Ovary (tissue), 9 donors: Measurements from ENCODE around the gene MYH9. TPM values are rescaled to one million over a fixed set of nuclear protein-coding genes. Genes with fewer than 3 reads are reported as not detected.

Experiments used
- DNase-seq, 5 donors: peaks; one replicate each; pipeline ENCODE4 v3.0.0-alpha.2; 2019 to 2020
- H3K27ac ChIP-seq, 2 donors: fragments of 200-600 bp; one replicate each; pipeline versions ENCODE4 v1.5.1 to v1.8.0; 2019 to 2022
- H3K27me3 ChIP-seq: fragments of 200-600 bp; one replicate; pipeline ENCODE4 v1.8.0; 2022
- H3K36me3 ChIP-seq: fragments of 200-600 bp; sonication (generic); one replicate; pipeline ENCODE4 v1.5.1; 2019
- H3K4me1 ChIP-seq: one replicate; pipeline ENCODE4 v1.8.1; 2013; ENCODE audit warnings: mild to moderate bottlenecking, moderate library complexity; ENCODE audit not compliant: insufficient read depth
- H3K4me3 ChIP-seq: fragments of 200-600 bp; sonication (generic); one replicate; pipeline ENCODE4 v1.5.1; 2017
- H3K9me3 ChIP-seq, 2 donors: fragments of 200-600 bp in 1 of 2; sonication (generic) in 1 of 2; one replicate each; pipeline versions ENCODE4 v1.5.1 to v1.8.1; 2013 to 2019; ENCODE audit warnings: mild to moderate bottlenecking in 1 of 2, moderate library complexity in 1 of 2
- CTCF ChIP-seq, 3 donors: fragments of 450-650 bp in 2 of 3; fragments of 200-600 bp in 1 of 3; IDR thresholded peaks; one replicate each; pipeline versions ENCODE4 v1.5.1 to v1.8.0; 2016 to 2022; ENCODE audit warnings: antibody characterized with exemption in 3 of 3, mild to moderate bottlenecking in 1 of 3
- EP300 ChIP-seq: sonication (generic); formaldehyde crosslinking; IDR thresholded peaks from one replicate; pipeline ENCODE4 v1.6.1; 2017; ENCODE audit warnings: antibody characterized with exemption
- POLR2A ChIP-seq: fragments of 450-650 bp; IDR thresholded peaks from one replicate; pipeline ENCODE4 v1.6.1; 2017; ENCODE audit warnings: antibody characterized with exemption, mild to moderate bottlenecking, moderate library complexity
- WGBS, 3 donors: extraction: QIAGEN DNeasy Blood & Tissue Kit in 1 of 3; methylation state at CpG; one replicate each; pipeline versions ENCODE4 v1.1.5 to v1.1.7; 2013 to 2017; 5-methylcytosine and 5-hydroxymethylcytosine counted together
- intact Hi-C, 4 donors: fragments of 100-400 bp; cut with DNase I; formaldehyde crosslinking; loops; one replicate each; pipeline versions ENCODE4 v1.11.0 to v1.15.1; 2022 to 2023
- polyA plus RNA-seq, 2 donors: library from polyadenylated mRNA; stranded (reverse); fragments of 200-250 nt in 1 of 2; fragments of 350-450 nt in 1 of 2; fragmentation: Illumina TruSeq in 1 of 2; extraction: RNeasy Lipid Tissue Mini Kit (QIAGEN cat#74804) in 1 of 2; gene quantifications; one replicate each; pipeline ENCODE4 v1.2.3, GENCODE V29; 2013 to 2014
- total RNA-seq, 7 donors: library from RNA; depleted of rRNA in 2 of 7; stranded (reverse); fragments of >200 nt in 2 of 7; fragmentation: NEBNext Ultra II Directional in 3 of 7; extraction: Animal tissue kit (Norgen Biotek cat#: 25700) in 3 of 7; gene quantifications; one replicate each; pipeline versions ENCODE4 v1.1.0 to v1.2.4, GENCODE V29; 2016 to 2023
- donor health status: DM: no; HTN: no; CAD: no; lungs with moderate emphysema.
- donor health status: DM: no; HTN: no; CAD: no.
- donor health status: Bipolar disorder and iron deficiency.
- donor health status: DM: yes; HTN: yes; CAD: no.
- donor health status: DM: no; HTN: no; CAD: no.
- donor health status: DM: yes; HTN: yes; CAD: no.

MYH9 gene
- total and polyA plus RNA-seq, 9 donors: 128 to 530 (median 348) TPM

GRCh38 chr22:36369922-36370791 lies 17.6 kb downstream of the MYH9 start:
- H3K36me3 ChIP-seq: no peaks in the 10 kb centered on the region
- H3K27me3 ChIP-seq: no peaks in the 10 kb centered on the region
- H3K9me3 ChIP-seq: no peaks in the 10 kb centered on the region
- H3K4me1 ChIP-seq: peaks cover 56% of the 10 kb centered on the region
- peak overlapping the region; percentile 62 to 68 for H3K27ac ChIP-seq
- 38 to 41% (median 41%) methylated on average over 11 of the region's 11 CpGs for WGBS, 3 donors
- intact Hi-C loops: loop anchor here in 2 of 4 donors (5.0 to 10.0 kb wide), 2 partner anchors 38 to 95 kb away; no protein-coding TSS in a partner anchor
- TF ChIP-seq CTCF (IDR thresholded peaks at IDR 0.05): no peak
- no peak for TF ChIP-seq EP300
- no peak for TF ChIP-seq POLR2A
- DNase-seq: peak in 2 of 5 donors; percentile 49 to 60
- H3K4me3 ChIP-seq: peak overlapping the region; percentile 6

- intact Hi-C loops: loop anchor here in 1 of 4 donors (5.0 kb wide), 1 partner anchor 37 kb away; no protein-coding TSS in a partner anchor
- peak overlapping the region; percentile 2 for H3K4me3 ChIP-seq
- 37 to 51% (median 44%) methylated on average over 19 of the region's 19 CpGs for WGBS, 3 donors
- no peaks in the 10 kb centered on the region for H3K27me3 ChIP-seq
- H3K36me3 ChIP-seq: no peaks in the 10 kb centered on the region
- H3K4me1 ChIP-seq: peaks cover 55% of the 10 kb centered on the region
- H3K9me3 ChIP-seq: no peaks in the 10 kb centered on the region
- peak overlapping the region in 1 of 2 donors; percentile 62 for H3K27ac ChIP-seq
- TF ChIP-seq CTCF (IDR thresholded peaks at IDR 0.05): no peak
- no peak for TF ChIP-seq POLR2A
- TF ChIP-seq EP300: no peak
- DNase-seq: no peak
These were observed 18.5 kb downstream of the MYH9 start for GRCh38 chr22:36369004-36369921.

- intact Hi-C loops: loop anchor here in 1 of 4 donors (5.0 kb wide), 1 partner anchor 36 kb away; no protein-coding TSS in a partner anchor
These were observed 19.3 kb downstream of the MYH9 start for GRCh38 chr22:36368359-36368983.

More at GRCh38 chr22:36368359-36368983, 19.3 kb downstream of the MYH9 start:
- no peaks in the 10 kb centered on the region for H3K36me3 ChIP-seq
- peaks cover 55% of the 10 kb centered on the region for H3K4me1 ChIP-seq
- DNase-seq: no peak
- peak overlapping the region in 1 of 2 donors; percentile 62 for H3K27ac ChIP-seq
- TF ChIP-seq POLR2A: no peak
- no peak for TF ChIP-seq CTCF (IDR thresholded peaks at IDR 0.05)
- TF ChIP-seq EP300: no peak
- H3K4me3 ChIP-seq: peak overlapping the region; percentile 2
- no peaks in the 10 kb centered on the region for H3K27me3 ChIP-seq
- no peaks in the 10 kb centered on the region for H3K9me3 ChIP-seq
- 7 to 17% (median 9%) methylated on average over 13 of the region's 13 CpGs for WGBS, 3 donors
